Measurements from ENCODE around the gene PRDM4.
A peak's percentile ranks its signal among the peaks of the same experiment; 100 is the strongest.
"Not testable (repeated sequence)": the region's sequence is repeated elsewhere in the genome, so short reads cannot be mapped to it uniquely, and the experiment has no call there.

Gene PRDM4

DNA sequence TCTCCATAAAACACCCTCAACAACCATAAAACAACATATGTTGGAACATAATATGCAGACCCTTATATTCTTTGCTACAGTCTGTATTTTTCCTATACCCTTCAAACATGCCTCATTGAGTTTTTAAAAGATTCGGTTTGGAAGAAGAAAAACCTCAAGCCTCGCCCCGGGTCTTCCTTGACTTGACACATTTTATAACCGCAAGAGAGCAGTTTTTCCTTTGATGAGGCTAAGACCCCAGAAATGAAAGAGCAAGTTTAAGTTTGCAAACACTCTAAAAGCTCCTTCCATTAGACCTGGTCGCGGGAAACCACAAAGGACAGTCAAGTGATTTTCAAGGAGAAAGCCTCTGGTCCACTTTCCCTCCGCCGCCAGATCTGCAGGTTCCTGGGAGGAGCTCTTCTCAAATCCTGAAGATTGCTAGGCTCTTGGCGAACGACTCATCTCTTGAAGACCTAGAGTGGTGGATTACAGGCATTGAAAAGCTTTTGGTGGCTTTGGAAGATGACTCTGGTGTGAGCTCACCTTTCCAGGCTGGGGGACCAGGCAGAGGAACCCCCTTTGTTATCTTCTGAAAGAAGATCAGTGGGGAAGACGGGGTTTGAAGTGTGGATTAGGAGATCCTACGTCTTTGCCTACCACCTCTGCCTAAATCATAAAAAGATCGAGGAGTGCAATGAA, 13.6 kb upstream of the PRDM4 start, which contains the start of gene ASCL4:
Gene ASCL4, plus strand, starts transcription at position 356 of the 681 bp plus-strand sequence. CDS start 515 bp downstream, outside the sequence.
- DNase-seq: no peak

DNA sequence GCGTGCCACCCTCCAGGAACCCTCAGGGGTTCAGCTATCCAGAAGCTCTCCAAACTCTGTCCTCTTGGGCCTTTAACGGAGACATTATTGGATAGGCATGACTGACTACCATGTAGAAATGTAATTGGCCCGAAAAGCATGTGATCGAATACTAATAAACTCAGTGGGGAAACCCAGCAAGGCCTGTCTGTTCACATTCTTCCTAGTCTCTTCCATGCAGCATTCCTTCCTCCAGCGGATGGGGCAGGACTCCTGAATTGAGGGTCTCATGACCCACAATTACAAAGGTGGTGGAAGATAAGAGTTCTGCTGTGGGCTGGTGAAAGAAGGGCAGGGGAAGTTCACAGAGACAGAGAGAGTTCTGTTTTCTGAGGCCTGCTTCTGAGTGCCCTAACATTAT, 6.5 kb upstream of the PRDM4 start:
- DNase-seq: no peak

DNA sequence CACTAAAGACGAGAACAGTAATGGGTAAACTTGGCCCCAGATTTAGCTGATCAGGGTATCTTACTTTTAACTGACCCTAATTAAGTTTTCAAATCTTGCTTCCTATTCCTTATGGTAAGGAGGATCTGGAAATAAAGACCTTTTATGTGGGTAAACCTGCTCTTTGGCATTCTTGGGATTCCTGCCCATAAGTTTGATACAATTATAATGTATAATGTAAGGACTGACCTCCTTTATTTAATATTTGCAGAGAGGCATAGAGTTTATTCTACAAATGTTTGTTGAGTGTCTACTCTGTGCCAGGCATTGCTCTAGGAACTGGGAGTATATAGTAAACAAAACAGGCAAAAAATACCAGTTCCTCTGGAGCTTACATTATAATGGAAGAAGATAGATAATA, 4.4 kb upstream of the PRDM4 start:
- DNase-seq: no peak

DNA sequence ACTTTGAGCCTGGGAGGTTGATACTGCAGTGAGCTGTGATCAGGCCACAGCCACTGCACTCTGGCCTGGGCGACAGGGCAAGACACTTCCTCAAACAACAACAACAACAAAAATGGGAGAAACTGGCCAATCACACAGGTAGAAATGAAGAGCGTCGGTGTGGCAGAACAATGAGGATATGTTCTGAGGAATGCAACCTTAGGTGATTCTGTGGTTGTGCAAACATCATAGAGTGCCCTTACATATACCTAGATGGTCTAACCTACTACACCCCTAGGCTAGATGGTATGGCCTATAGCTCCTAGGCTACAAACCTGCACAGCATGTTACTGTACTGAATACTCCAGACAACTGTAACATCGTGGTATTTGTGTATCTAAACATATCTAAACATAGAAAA, 3.7 kb upstream of the PRDM4 start:
- DNase-seq: no peak

DNA sequence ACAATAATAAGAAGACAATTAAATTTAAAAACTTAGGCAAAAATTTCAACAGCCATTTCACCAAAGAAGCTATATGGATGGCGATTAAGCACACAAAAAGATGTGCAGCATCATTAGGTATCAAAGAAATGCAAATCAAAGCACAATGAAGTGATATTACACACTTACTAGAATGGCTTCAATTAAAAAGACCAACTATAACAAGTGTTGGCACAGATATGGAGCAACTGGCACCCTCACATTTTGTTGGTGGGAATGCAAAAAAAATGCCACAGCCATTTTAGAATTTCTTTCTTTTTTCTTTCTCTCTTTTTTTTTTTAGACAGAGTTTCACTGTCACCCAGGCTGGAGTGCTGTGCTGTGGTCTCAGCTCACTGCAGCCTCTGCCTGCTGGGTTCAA, 1.9 kb upstream of the PRDM4 start:
- DNase-seq: no peak

DNA sequence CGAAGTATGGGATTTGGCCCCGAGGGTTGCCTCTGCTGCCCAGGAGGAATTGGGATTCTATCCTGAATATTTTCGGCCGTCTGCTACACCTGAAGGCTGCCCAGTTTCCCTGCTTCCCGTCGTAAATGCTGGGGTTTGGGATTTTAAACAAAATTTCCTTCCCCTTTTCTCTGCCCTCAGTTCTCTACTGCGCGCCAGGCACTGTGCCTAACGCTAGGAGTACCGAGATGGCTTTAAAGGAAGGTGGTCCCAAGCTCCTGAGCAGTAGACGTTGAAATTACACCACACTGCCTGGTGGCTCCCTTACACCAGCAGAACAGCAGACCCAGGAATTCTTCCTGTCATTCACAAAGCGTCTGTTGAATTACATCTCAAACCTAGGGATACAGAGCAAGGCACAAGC, 566 bp upstream of the PRDM4 start:
- no peak for DNase-seq

DNA sequence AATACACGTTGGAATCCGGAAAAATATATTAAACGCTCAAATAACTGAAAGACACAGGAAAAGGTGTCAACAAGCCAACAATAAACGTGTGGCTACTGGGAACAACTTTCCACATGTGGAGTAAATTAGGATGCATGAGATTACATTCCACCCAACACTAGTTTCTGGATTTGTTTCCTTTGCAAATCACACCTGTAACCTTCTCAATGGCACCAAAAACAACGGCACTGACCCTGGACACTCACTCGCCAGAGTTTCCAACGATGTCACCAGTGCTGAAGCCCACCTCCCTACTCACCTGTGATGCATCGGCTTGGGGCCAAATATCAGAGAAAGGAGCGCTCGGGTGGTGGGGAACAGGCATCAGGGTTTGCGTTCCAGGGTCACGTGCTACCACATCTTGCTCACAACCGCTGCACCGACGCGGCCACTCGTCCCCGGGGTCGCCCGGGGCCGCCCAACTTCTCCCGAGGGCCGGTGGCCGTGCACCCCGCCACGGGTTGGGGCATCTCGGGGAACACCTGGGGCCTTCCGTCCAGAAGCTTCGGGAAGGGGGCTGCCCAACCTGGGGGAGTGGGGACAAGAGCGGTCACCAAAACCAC, 629 bp downstream of the PRDM4 start:
- peak; percentile 20 for DNase-seq

DNA sequence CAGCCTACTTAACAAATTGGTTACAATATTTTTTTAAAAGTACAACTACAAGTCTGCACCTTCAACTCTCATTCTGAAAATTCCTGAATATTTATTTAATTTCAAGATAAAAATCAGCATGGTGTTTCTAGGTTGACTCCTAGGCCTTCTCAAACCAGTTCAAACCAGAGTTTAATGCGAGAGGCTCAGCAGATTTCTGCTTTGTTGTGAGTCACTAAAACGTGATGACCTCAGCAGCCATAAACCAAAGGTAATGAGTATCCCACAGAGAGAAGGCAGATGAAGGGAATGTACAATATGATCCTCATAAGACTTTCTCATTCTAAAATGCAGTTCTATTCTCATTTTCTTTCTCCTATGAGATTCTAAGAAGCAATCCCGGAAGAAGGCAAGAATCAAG, 1.5 kb downstream of the PRDM4 start:
- DNase-seq: no peak

DNA sequence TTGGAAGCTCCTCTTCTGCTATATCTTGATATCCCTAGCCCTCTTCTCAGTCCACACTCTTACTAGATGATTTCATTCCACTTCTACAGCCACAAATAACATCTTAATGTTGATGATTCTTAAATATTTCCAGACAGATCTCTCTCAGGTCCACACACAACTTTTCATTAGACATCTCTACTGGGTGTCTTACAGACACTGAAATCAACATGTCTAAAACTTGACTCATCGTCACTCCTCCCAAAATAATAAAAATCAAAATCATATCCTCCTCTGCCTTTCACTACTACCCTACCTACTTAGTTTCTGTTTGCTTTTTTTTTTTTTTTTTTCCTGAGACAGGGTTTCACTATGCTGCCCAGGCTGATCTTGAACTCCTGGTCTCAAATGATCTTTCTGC, 11.9 kb downstream of the PRDM4 start:
- DNase-seq: no peak

DNA sequence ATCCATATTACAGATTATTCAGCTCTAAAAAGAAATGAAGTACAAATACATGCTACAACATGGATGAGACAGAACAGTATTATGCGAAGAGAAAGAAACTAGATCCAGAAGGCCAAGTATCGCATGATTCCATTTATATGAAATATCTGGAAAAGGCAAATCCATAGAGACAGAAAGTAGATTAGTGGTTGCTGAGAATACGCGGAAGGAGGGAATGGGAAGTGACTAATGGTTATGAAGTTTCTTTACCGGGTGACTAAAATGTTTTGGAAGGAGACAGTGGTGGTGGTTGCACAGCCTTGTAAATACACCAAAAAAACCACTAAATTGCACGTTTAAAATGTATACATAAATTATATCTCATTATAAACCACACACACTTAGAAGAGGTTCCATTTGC, 12.5 kb downstream of the PRDM4 start:
- DNase-seq: no peak

DNA sequence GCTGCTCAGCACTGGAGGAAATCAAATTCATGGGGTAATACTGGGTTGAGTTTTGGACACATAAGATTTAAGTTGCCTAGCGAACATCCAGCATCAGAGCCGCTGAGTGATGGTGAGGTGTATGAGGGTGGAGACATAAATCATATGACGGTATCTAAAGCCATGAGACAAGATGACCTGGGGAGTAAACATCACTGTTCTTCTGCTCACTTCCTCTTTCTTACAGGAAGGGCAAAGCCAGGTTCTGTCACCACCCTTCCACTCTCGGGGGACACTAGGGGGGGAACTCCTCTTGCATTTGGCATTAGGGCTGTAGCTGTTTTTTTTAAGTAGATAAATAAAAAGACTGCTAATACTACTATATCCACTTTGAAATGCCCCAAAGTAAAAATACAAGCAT, 24.0 kb downstream of the PRDM4 start:
- peak; percentile 86 for DNase-seq

DNA sequence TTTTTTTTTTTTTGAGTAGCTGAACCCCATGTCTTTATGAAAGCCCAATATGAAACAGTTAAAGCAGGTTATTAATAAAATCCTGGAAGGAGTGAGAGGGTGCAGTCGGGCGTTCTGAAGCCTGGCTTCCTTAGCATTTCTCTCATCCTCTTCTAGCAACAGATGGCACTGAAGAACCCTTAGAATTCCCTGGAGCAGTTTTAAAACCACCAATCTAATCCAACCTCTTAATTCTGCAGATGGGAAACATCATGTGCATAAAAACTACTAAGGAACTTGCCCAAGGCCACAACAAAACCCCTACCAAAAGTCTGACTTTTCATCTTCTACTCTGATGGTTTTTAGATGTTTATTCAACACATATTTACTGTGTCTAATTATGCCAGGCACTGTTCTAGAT, 25.2 kb downstream of the PRDM4 start:
- no peak for DNase-seq

DNA sequence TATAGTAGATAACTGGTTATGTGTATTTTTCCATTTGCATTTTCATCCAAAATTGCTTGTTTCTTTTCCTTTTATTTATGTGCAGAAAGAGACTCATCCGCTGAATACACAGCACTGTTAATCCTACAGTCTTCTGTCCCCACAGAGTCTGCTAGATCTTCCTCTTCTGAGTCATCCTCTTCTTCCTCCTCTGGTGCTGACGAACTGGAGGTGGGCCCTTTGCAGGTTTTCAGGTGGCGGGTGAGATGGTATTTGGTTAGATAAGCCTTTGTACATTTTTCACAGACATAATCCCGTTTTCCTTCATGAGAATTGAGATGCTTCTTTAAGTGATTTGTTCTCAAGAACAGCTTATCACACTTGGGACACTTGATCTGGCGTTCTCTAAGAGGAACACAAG, 26.8 kb downstream of the PRDM4 start:
- DNase-seq: no peak

DNA sequence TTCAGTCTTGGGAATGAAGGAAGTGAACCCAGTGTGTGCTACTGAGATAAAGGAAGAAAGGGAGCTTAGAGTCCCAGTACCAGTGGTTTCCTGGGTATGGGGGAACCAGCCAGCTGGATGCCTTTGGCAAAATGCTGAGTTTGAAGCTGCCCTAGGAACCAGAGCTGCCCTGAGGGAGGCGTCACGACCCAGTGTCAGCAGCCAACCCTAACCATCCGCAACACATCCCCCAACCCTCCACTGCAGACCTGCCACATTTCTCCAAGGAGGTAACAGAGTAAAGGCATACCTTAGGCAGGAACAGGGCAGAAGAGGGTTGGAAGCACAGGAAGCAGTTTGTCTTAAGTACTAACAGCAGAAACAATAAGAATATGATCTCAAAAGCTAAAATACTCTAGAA, 28.6 kb downstream of the PRDM4 start:
- no peak for DNase-seq

DNA sequence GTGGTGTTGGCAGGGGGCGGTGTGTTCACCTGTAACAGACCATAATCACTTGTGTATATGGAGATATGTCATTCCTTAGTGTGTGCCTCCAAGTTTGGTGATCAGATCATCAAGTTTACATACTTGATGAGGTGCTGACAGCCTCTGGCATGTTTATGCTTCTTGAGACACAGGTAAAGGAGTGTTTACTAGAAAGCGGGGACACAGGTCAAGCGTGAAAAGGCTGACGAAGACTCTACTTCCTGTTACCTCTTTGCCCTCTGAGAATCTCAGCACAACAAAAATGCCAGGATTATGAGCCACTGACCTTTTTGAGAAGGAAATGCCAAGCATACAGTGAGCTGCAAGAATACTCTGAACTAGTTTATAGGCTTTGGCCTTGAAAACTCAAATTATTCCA, 29.6 kb downstream of the PRDM4 start:
- DNase-seq: peak; percentile 62

DNA sequence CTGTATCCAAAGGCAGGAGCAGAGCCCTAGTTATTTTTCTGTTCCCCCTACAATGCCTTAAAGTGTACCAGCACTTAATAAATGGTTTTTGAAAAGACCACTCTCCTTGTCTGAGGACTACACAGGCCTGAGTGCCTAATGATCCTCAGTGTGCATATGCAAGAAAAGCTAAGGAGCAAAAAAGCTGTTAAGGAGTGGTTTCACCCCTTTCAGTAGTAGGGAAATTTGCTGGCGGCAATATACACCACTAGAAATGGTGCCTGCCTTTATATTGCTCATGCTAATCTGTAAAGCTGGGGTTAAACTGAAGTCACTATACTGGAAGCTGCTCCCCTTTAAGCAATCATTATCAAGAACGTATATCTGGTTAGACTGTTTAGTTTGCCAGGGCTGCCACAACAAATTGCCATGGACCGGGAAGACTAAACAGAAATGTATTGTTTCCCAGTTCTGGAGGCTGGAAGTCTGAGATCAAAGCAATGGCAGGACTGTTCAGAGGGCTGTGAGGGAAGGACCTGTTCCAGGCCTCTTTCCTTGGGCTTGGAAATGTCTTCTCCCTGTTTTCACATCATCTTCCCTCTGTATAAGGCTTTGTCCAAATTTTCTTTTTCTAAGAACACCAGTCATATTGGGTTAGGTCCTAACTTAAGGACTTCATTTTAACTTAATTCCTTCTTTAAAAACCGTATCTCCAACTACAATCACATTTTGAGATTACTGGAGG, 30.2 kb downstream of the PRDM4 start:
- no peak for DNase-seq

DNA sequence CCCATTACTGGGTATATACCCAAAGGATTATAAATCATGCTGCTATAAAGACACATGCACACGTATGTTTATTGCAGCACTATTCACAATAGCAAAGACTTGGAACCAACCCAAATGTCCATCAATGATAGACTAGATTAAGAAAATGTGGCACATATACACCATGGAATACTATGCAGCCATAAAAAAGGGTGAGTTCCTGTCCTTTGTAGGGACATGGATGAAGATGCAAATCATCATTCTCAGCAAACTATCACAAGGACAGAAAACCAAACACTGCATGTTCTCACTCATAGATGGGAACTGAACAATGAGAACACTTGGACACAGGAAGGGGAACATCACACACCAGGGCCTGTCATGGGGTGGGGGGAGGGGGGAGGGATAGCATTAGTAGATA, 33.2 kb downstream of the PRDM4 start:
- DNase-seq: not testable (repeated sequence)

DNA sequence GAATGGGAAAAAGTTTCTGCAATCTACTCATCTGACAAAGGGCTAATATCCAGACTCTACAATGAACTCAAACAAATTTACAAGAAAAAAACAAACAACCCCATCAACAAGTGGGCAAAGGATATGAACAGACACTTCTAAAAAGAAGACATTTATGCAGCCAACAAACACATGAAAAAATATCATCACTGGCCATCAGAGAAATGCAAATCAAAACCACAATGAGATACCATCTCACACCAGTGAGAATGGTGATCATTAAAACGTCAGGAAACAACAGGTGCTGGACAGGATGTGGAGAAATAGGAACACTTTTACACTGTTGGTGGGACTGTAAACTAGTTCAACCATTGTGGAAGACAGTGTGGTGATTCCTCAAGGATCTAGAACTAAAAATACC, 33.6 kb downstream of the PRDM4 start:
- not testable (repeated sequence) for DNase-seq

DNA sequence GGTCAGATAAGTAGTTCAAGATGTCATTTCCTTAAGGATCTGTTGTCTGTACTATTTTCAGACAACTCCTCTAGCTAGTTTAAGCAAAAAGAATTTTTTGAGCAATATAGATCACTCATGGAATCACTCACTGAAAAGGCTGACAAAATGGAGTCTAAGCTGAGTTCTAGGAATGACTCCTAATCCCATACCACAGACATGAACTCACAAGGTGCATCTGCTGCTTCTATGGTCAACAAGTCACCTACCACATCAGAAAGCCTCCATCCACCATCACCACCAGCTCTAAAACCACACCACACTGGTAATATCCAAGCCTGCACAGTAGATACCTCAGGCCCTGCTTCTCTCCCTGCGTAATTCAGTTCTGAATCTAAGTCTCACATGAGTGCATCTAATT, 42.3 kb downstream of the PRDM4 start:
- no peak for DNase-seq

DNA sequence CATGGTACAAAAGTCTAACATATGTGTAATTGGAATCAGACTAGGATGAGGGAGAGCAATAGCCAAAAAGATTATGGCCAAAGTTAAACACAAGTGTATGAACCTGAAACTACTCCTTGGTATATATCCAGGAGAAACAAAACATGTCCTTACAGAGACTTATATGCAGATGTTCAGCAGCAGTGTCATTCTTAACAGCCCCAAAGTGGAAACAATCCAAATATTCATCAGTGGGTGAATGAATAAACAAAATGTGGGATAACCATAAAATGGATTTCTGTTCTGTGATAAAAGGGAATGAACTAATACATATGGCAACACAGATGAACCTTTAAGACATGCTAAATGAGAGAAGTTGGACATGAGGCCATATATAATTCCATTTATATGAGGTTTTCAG, 45.2 kb downstream of the PRDM4 start:
- DNase-seq: no peak

DNA sequence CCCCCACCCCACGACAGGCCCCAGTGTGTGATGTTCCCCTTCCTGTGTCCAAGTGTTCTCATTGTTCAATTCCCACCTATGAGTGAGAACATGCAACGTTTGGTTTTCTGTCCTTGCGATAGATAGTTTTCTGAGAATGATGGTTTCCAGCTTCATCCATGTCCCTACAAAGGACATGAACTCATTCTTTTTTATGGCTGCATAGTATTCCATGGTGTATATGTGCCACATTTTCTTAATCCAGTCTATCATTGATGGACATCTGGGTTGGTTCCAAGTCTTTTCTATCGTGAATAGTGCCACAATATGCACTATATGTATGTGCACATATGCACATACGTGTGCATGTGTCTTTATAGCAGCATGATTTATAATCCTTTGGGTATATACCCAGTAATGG, 55.4 kb downstream of the PRDM4 start:
- DNase-seq: not testable (repeated sequence)

DNA sequence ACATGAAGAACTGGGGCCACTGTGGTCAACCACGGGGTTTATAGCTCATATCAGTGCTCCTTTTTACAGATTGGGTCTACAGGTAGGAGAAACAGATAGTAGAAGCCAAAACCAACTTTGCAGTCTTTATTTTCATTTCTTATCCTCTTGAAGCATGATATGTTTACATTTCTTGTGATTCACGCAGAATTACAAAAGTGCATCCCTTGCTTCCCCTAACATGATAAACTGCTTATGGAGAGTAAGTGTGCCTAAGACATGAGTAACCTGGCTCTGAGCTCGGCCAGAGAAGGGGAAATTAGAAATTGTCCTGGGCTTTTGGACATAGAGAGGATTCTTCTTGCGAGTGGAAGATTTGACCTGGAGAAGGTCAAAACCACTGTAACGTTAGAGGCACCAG, 56.9 kb downstream of the PRDM4 start:
- no peak for DNase-seq

DNA sequence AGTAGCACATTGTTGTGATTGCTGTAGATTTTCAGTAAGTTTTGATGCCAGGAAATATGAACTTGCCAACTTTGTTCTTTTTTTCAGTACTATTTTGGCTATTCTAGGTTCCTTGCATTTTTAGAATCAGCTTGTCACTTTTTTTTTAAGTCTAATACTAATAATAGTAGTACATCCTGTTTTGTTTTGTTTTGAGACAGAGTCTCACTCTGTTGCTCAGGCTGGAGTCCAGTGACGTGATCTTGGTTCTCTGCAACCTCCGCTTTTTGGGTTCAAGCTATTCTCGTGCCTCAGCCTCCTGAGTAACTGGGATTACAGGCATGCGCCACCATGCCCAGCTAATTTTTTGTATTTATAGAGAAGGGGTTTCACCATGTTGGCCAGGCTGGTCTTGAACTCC, 58.8 kb downstream of the PRDM4 start:
- DNase-seq: no peak

DNA sequence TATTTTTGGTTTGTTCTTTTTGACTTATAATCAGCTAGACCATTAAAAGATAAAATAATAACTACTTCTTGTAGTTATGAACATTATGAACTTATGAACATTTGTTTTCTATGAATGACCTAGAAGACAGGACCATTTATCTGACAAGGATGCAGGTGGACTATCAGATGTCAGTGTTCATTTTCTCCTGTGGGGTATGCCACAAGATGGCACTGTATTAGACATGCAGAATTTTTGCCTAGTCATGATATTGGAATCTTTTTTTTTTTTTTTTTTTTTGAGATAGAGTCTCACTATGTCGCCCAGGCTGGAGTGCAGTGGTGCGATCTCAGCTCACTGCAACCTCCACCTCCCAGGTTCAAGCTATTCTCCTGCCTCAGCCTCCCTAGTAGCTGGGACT, 65.2 kb downstream of the PRDM4 start:
- not testable (repeated sequence) for DNase-seq

Measured in CD4-positive, alpha-beta T cell treated with Interleukin-15 for 1 hour (primary cell).